Subcutaneous adipose tissue (tissue), 4 donors: ENCODE measurements around the gene CFAP46. TPM values are rescaled to one million over a fixed set of nuclear protein-coding genes. Genes with fewer than 3 reads are reported as not detected.

Experiments used
- CTCF ChIP-seq: fragments of 450-650 bp; IDR thresholded peaks from one replicate; pipeline ENCODE4 v1.5.1; 2016; ENCODE audit warnings: low read depth, mild to moderate bottlenecking, control low read depth, antibody characterized with exemption, moderate library complexity
- total RNA-seq, 4 donors: library from RNA; depleted of rRNA; stranded (reverse); fragments of >200 nt; gene quantifications; one replicate each; pipeline ENCODE4 v1.1.0, GENCODE V29; 2016

The CFAP46 gene
- total RNA-seq, 4 donors from 2014 or later: not detected

GRCh38 chr10:132882069-132882951 is 60.1 kb downstream of the CFAP46 start:
- TF ChIP-seq CTCF: no peak

DNA sequence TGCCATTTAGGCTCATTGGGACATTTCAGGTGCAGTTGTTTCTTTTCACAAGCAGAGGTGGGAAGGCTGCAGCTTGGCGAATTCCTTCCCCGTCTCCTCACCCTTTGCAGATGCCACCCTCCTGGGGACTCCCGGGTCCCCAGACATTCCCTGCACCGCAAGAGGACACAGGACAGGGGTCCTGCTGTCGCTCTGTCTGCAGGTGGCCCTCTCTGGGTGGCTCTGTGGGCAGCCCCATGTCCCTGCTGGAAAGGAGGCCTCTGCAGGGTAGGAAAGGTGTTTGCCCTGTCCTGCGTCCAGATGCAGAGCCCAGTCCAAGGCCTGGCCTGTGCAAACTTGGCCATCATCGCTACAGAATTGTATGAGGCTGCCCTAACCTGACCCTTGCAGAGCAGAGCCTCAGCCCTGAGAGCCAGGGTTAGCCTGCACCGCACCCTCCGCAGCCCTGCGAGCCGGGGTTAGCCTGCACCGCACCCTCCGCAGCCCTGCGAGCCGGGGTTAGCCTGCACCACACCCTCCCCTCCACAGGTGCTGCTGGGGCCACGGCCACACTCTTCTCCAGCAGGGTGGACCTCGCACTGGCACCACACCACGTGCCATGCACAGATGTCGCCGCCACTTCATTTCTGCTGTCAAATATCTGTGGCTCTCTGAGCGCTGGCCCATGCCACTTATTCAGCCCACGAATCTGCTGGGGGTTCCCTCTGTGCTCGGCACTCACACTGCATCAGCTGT is 61.0 kb downstream of the CFAP46 start:
- no peak for TF ChIP-seq CTCF

- no peak for TF ChIP-seq CTCF
Observed at GRCh38 chr10:132880128-132880981, 62.0 kb downstream of the CFAP46 start.

DNA sequence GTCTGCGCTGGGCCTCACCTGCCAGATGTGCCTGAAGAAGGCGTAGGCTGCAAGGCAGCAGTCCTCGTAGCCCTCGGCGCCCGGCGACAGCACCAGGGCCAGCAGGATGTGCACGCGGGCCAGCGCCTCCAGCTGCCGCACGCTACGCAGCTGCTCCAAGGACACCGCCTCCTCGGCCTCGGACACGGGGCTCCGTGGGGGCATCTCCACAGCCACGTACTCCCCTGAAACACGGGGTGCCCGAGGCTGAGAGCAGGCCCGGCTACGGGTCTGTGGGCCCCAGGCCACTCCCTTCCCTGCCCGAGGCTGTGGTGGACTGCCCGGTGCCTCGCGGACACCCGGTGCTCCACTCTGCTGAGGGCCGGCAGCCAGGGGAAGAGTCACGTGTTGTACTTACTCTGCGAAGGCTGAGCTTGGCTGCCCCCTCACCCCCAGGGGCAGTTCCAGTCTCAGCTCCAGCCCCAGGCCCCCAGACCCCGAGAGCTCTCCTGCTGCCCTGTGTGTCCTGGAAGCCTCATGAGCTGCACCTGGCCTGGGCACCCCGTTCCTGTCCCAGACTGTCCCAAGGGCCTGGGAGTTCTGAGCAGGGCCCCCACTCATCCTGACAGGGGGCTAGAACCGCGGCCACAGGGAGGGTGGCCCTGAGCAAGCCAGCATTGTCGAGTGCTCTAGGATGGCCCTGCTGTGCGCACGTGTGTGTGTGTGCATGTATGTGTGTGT is 62.8 kb downstream of the CFAP46 start:
- no peak for TF ChIP-seq CTCF

- TF ChIP-seq CTCF: no peak
Observed at GRCh38 chr10:132878730-132879407, 63.5 kb downstream of the CFAP46 start.

DNA sequence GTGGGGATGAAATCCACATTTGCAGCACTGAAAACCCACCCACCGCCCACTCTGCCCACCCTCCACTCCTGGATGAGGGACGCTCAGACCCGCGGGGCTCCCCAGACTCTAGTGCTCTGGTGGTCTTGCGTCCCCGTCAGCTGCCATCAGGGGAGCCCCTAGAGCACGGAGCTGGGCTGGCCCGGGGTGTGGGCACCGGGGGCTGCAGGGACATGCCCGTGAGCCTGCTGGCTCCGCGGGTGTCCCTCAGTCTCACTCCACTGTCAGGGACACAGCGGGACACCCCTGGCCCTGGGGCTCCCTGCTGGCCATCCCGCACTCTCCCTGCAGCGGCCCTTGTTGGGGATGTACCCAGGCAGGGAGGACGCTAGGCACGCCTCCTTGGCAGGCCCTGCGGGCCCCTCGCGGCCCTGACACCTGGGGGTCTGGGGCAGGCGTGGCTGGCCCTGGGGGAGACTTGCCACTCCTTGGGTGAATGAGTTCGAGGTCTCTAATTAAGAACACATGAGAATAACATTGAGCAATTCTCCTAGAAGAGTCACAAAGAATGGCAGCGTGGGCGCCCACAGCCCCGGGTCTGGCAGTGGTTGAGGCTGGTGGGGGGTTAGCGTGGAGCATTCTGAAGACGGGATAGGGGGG is 64.2 kb downstream of the CFAP46 start:
- TF ChIP-seq CTCF: no peak
